ENCODE data around the gene DHH.

DNA sequence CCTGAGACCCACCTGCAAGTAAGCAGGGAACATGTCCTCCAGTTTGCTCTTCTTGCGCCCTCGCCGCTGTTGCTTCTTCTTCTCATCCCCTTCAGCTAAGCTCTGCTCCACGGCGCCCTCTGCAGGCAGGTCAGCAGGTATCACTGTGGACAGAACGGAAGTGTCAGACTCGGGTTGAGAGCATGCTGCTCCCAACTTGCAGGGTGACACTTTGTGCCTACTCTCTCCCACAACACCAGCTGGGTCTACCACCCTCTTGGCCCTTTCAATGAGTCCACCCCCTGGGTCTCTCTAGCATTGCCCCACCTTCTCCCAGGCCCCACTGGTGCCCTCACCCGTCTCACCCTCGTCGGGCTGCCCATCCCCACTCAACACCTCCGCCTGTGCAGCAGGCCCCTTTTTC lies 50.7 kb downstream of the DHH start:
- TF ChIP-seq, protein P1, sequence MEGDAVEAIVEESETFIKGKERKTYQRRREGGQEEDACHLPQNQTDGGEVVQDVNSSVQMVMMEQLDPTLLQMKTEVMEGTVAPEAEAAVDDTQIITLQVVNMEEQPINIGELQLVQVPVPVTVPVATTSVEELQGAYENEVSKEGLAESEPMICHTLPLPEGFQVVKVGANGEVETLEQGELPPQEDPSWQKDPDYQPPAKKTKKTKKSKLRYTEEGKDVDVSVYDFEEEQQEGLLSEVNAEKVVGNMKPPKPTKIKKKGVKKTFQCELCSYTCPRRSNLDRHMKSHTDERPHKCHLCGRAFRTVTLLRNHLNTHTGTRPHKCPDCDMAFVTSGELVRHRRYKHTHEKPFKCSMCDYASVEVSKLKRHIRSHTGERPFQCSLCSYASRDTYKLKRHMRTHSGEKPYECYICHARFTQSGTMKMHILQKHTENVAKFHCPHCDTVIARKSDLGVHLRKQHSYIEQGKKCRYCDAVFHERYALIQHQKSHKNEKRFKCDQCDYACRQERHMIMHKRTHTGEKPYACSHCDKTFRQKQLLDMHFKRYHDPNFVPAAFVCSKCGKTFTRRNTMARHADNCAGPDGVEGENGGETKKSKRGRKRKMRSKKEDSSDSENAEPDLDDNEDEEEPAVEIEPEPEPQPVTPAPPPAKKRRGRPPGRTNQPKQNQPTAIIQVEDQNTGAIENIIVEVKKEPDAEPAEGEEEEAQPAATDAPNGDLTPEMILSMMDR (IDR thresholded peaks at IDR 0.05), result peak; percentile 20 to 69
- TF ChIP-seq EP300 (IDR thresholded peaks at IDR 0.05) (no peak), POLR2A (IDR thresholded peaks at IDR 0.05) (no peak)

Data from suprapubic skin (tissue), 3 donors.